Measurements from ENCODE around the gene CDV3. TPM values are rescaled to one million over a fixed set of nuclear protein-coding genes. Genes with fewer than 3 reads are reported as not detected.

The CDV3 gene
- total RNA-seq, 6 experiments from 2014 or later, result 61.3 to 104 (median 81.3) TPM

GRCh38 chr3:133563186-133563591 is 10.3 kb upstream of the CDV3 start:
- intact Hi-C loops (cut with DNase I), result no loop called here
- H3K27ac ChIP-seq, result no peak overlapping the region
- H3K4me1 ChIP-seq, result no peaks in the 10 kb centered on the region
- H3K4me3 ChIP-seq, result no peak overlapping the region
- H3K36me3 ChIP-seq, result no peaks in the 10 kb centered on the region
- no peaks in the 10 kb centered on the region for H3K27me3 ChIP-seq
- DNase-seq (no peak), ATAC-seq (no peak)
- TF ChIP-seq POLR2A (IDR thresholded peaks at IDR 0.05) (no peak), CTCF (IDR thresholded peaks at IDR 0.05) (no peak)
- H3K9me3 ChIP-seq, result no peaks in the 10 kb centered on the region
- 76% methylated on average over 4 of the region's 5 CpGs for WGBS (ENCODE audit: insufficient coverage, low coverage, low lambda C conversion rate, missing lambda C conversion rate)

GRCh38 chr3:133563816-133564215 is 9.7 kb upstream of the CDV3 start:
- no peak for DNase-seq
- Histone ChIP-seq H3K4me3 (no peak overlapping the region), H3K36me3 (no peaks in the 10 kb centered on the region), H3K27ac (no peak overlapping the region), H3K27me3 (no peaks in the 10 kb centered on the region), H3K4me1 (no peaks in the 10 kb centered on the region), H3K9me3 (no peaks in the 10 kb centered on the region)
- intact Hi-C loops (cut with DNase I), result no loop called here
- 83% methylated on average over 1 of the region's 1 CpG for WGBS (ENCODE audit: insufficient coverage, low coverage, low lambda C conversion rate, missing lambda C conversion rate)
- ATAC-seq, result no peak
- no peak for TF ChIP-seq CTCF (IDR thresholded peaks at IDR 0.05)
- no peak for TF ChIP-seq POLR2A (IDR thresholded peaks at IDR 0.05)

- Histone ChIP-seq H3K4me1 (no peaks in the 10 kb centered on the region), H3K27me3 (no peaks in the 10 kb centered on the region), H3K36me3 (no peaks in the 10 kb centered on the region), H3K9me3 (no peaks in the 10 kb centered on the region), H3K27ac (no peak overlapping the region), H3K4me3 (no peak overlapping the region)
- no peak for TF ChIP-seq POLR2A (IDR thresholded peaks at IDR 0.05)
- no peak for TF ChIP-seq CTCF (IDR thresholded peaks at IDR 0.05)
- 53% methylated on average over 6 of the region's 8 CpGs for WGBS (ENCODE audit: insufficient coverage, low coverage, low lambda C conversion rate, missing lambda C conversion rate)
- DNase-seq, result no peak
- peak in 1 of 4 donors; percentile 32 for ATAC-seq
- intact Hi-C loops (cut with DNase I), result no loop called here
Measured at GRCh38 chr3:133568294-133569014, 5.0 kb upstream of the CDV3 start.

- Histone ChIP-seq H3K4me3 (no peak overlapping the region), H3K27me3 (no peaks in the 10 kb centered on the region), H3K36me3 (peaks cover 0 to under 1% (median 0%) of the 10 kb centered on the region in 4 donors), H3K9me3 (no peaks in the 10 kb centered on the region), H3K4me1 (peaks cover 0 to 4% (median 1%) of the 10 kb centered on the region in 4 donors), H3K27ac (no peak overlapping the region)
- ATAC-seq (peak in 1 of 4 donors; percentile 8), DNase-seq (no peak)
- no peak for TF ChIP-seq POLR2A (IDR thresholded peaks at IDR 0.05)
- no peak for TF ChIP-seq CTCF (IDR thresholded peaks at IDR 0.05)
- 89% methylated on average over 4 of the region's 5 CpGs for WGBS (ENCODE audit: insufficient coverage, low coverage, low lambda C conversion rate, missing lambda C conversion rate)
- intact Hi-C loops (cut with DNase I), result loop anchor here in 1 of 2 donors (10.0 kb wide), 1 partner anchor 86 kb away; no protein-coding TSS in a partner anchor
Measured at GRCh38 chr3:133570139-133570936, 3.1 kb upstream of the CDV3 start.
